ENCODE measurements around the gene UPB1. TPM values are rescaled to one million over a fixed set of nuclear protein-coding genes. Genes with fewer than 3 reads are reported as not detected.
"Not testable (repeated sequence)": the region's sequence is repeated elsewhere in the genome, so short reads cannot be mapped to it uniquely, and the experiment has no call there.

The UPB1 gene
- polyA plus RNA-seq, 4 donors, result 0.52 to 1.5 (median 0.85) TPM

DNA sequence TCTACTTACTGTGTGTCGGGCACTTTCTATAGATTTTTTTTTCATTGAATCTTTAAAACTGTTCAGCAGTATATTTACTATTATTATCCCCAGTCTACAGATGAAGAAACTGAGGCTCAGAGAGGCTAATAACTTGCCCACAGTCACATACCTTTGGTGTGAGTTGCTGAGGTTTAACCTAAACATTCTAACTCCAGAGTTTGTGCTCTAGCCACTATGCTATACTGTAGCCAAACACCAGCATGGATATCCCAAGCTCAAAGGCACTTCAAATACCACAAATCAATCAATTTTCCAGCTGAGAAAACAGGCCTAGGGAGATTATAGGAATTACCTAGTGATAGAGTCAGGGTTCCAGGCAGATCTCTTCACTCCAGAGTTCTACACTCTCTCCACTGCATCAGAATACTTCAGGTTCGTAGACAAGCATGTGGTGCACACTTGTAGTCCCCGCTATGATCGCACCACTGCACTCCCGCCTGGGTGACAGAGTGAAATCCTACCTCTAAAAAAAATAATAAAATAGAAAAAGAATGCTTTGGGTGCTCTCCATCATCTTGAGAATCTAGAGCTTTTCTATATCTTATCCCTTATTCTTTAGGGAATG lies 20.4 kb upstream of the UPB1 start:
- DNase-seq (ENCODE audit: low read depth in 4 of 4, low spot score in 2 of 4), result no peak

DNA sequence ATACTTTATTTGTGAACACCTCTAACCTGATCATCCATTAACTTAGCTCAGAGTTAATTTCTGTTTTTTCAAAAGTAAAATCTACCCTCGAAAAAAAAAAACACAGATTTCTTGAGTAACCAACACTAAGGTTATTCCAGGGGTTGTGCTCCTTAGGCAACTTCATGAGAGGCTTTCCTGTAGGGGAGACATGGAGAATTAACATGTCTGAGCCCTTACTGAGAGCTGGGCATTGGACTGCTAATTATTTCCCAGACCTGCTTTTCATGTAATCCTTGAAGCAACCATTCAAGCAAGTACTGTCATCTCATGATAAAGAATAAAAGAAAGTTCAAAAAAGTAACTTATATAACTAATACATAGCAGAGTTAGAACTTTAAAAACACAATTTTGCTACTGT lies 13.5 kb upstream of the UPB1 start:
- no peak for DNase-seq (ENCODE audit: low read depth in 4 of 4, low spot score in 2 of 4)

DNA sequence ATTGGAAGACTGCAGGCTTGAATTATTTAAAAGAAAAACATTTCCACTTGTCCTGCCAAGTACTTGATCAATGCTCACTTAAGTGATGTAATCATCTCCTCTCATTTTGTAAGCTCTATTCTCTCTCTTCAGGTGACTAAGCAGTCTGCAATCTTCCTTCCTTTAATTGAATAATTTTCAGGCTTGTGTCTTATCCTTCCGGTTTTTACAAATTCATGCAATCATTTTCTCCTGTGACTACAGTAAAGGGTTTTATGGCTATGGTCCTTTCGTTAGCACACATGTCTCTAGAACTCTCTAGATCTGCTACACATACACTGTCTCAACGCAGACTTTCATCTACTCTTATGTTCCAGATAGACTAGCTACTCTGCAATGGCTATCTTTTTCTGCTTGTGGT lies 12.6 kb upstream of the UPB1 start:
- DNase-seq (ENCODE audit: low read depth in 4 of 4, low spot score in 2 of 4), result no peak

DNA sequence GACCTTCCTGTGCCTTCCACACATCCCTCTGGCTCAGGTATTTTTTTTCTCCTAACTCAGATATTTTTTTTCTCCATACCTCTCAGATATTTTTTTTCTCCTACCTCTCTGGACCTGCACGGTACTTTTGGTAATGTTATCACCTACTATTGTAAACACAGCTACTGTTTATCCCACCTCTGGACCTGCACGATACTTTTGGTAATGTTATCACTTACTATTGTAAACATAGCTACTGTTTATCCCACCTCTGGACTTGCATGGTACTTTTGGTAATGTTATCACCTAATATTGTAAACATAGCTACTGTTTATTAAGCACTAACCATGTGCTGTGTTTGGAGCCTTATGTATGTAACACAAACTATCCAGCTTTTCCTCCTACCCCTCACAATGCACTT lies 12.1 kb upstream of the UPB1 start:
- DNase-seq (ENCODE audit: low read depth in 4 of 4, low spot score in 2 of 4), result no peak

DNA sequence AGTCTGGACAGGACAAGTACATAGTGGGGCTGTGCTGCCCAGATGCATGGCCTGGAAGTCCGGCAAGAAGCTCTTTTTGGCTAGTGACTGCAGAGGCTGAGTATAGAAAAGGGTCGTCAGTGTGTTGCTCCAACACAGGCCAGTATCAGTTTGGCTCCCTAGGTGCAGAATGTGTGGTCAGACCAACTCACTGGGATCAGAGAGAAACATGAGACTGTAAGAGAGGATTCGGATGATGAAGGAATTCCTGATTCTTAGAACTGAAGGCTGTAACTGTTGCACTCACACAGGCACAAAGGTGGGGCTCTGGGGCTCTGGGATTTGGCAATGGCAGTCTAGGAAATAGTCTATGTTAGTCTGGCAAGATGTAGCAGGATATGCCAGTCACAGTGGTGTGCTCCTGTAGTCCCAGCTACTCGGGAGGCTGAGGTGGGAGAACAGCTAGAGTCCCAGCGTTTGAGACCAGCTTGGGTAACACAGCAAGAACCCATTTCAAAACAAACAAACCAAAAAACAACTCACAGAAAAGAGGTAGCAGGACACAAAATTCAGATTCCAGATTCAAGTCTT lies 11.1 kb upstream of the UPB1 start:
- DNase-seq (ENCODE audit: low read depth in 4 of 4, low spot score in 2 of 4), result no peak

DNA sequence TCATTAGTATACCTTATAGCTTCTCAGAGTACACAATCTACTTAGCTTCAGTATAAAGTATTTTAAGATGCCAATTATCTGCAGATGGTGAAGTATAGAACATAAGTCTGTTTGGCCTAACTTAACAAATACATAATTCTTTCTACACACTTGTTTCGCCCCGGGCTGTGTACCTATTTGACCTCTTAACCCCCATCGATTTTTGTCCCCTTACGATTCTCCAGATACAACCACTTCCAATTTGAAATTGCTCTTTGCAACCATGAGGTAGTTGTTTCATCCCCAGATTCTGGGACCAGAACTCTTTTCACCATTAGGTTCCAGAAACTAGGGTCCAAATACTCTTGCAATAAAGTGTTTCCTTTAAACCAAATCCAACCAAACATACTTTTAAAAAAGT lies 10.0 kb upstream of the UPB1 start:
- no peak for DNase-seq (ENCODE audit: low read depth in 4 of 4, low spot score in 2 of 4)

DNA sequence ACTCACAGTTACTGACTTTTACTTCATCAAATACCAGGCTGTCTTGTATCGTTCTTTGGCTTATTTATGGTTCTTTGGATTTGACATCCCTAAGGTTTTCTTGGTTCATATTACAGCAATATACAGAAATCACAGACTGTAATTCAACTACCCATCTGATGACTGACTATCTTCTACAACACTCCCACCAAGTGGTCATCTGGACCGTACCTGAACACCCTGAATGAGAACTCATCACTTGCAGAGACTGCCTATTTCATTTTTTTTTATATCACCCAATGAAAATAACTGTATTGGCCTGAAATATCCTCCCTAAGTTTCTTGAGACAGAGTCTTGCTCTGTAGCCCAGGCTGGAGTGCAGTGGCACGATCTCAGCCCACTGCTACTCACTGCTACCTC lies 9.5 kb upstream of the UPB1 start:
- no peak for DNase-seq (ENCODE audit: low read depth in 4 of 4, low spot score in 2 of 4)

DNA sequence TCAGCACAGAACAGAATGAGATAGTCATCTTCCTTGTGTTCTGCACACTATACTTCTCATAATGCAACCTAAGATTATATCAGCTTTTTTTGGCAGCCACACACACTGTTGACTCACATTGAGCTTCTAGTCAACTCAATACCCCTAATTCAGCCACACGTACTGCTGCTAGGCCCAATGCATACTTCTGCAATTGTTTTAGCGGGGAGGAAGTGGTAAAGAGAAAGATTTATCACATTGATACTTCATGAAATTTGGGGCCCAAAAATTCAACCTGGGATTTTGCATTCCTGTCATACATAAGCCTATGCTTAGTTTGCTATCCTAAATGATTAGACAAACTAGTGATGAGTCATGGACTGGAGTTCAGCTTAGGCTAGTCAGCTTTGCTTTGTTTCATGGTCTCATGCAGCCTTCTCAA lies 8.6 kb upstream of the UPB1 start:
- no peak for DNase-seq (ENCODE audit: low read depth in 4 of 4, low spot score in 2 of 4)

DNA sequence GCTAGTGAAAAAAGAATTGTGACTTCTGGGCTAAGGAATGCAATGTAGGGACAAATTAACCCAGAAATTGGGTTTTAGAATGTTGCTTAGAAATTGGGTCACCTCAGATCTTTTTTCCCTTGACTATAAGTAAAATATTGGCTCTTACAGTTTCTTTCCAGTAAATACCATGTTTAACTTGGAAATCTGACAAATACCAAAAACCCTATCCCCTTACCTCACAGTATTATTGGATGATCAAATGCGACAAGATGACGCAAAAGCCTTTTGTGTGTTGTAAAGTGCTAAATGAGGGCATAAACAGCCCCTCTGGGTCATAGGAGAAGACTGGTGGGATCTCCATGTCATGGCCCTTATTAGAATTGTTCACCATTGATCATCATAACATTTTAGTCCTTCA lies 6.1 kb upstream of the UPB1 start:
- no peak for DNase-seq (ENCODE audit: low read depth in 4 of 4, low spot score in 2 of 4)

DNA sequence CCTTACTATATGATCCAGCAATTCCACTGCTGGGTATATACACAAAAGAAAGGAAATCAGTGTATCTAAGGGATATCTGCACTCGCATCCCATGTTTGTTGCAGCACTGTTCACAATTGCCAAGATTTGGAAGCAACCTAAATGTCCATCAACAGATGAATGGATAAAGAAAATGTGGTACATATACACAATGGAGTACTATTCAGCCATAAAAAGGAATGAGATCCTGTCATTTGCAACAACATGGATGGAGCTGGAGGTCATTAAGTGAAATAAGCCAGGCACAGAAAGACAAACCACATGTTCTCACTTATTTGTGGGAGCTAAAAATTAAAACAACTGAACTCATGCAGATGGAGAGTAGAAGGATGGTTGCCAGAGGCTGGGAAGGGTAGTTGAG lies 5.7 kb upstream of the UPB1 start:
- DNase-seq (ENCODE audit: low read depth in 4 of 4, low spot score in 2 of 4), result not testable (repeated sequence)

DNA sequence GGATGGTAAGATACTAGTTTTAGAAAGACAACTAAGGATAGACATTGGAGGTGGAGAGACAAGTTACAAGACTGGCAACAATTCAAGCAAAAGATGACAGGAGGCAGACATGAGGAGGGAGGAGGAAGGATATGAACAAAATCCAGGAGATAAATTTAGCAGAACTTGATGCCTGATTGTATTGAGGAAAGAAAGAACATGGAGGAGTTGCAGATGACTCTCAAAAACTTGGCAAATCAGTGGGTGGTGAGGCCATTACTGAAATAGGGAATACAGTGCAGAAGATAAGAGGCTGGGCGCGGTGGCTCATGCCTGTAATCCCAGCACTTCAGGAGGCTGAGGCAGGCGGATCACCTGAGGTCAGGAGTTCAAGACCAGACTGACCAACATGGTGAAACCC lies 2.7 kb upstream of the UPB1 start:
- DNase-seq (ENCODE audit: low read depth in 4 of 4, low spot score in 2 of 4), result no peak

DNA sequence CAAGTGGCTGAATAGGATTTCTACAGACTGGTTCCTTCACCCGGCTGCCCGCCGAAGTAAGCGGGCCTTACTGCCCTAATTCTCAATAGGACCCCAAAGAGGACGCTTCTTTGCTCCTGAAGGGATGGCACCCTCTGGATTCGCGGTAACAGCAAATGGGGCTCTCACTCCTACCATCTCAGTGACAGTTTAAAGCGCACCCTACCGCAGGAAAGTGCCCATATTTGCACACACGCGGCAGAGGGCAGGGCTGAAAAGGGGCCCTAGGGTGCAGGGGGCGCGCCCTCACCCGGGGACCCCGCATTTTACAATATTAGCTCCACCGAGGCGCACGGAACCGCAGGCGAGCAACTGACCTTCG lies 985 bp upstream of the UPB1 start:
- DNase-seq (ENCODE audit: low read depth in 4 of 4, low spot score in 2 of 4), result no peak

DNA sequence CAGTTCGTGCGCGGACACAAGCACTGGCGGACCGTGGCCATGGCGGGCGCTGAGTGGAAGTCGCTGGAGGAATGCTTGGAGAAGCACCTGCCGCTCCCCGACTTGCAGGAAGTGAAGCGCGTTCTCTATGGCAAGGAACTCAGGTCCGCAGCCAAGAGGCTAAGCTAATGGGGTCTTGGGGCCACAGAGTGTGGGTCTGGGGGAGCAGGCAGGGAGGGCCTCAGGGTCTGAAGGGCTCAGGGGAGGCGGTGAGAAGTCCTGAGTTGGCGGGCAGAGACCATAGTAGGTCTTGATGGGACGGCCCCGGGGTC lies 188 bp downstream of the UPB1 start:
- no peak for DNase-seq (ENCODE audit: low read depth in 4 of 4, low spot score in 2 of 4)

DNA sequence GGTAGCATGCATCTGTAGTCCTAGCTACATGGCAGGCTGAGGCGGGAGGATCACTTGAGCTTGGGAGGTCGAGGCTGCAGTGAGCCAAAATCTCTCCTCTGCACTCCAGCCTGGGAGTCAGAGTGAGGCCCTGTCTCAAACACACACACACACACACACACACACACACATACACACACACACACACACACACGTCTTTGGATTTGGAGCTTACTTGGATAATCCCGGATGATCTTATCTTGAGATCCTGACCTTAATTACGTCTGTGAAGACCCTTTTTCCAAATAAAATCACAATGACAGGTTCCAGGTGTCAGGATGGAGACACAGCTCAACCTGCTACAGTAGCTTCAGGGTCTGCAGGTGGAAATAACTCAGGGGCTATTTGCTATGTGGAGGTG lies 1.1 kb downstream of the UPB1 start:
- no peak for DNase-seq (ENCODE audit: low read depth in 4 of 4, low spot score in 2 of 4)

DNA sequence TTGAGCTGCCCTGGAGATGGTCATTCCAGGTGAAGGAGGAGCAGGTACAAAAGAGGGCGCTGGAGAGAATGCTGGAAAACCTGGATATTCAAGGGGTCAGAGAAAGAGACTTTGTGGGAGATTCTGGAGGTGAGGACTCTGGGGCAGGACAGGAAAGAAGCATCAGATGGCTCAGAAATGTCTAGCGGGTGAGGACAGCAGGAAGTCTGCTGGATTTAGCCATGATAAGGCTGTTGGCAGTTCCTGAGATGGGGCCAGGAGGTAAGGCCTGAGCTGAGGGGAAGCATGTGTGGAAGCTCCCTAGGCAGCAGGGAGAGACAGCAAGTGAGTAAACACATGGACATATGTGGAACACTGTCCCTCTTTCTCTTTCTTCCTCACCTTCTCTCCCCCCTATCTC lies 1.5 kb downstream of the UPB1 start:
- DNase-seq (ENCODE audit: low read depth in 4 of 4, low spot score in 2 of 4), result no peak

DNA sequence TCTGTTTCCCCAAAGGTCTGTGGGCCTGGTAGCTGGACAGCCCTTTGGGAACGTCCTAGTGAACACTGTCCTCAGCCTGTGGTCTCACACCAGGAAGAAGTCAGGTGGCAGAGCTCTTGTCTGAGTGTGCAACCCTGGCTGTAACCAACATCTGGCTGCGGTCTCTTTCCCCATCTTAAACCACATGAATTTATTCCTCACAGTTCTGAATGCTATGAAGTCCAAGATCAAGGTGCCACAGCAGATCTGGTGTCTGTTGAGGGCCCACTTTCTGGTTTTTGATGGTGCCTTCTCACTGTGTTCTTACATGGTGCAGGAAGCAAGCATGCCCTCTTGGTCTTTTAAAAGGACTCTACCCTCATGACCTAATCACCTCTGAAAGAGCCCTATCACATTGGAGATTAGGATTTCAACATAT lies 2.7 kb downstream of the UPB1 start:
- DNase-seq (ENCODE audit: low read depth in 4 of 4, low spot score in 2 of 4), result no peak

DNA sequence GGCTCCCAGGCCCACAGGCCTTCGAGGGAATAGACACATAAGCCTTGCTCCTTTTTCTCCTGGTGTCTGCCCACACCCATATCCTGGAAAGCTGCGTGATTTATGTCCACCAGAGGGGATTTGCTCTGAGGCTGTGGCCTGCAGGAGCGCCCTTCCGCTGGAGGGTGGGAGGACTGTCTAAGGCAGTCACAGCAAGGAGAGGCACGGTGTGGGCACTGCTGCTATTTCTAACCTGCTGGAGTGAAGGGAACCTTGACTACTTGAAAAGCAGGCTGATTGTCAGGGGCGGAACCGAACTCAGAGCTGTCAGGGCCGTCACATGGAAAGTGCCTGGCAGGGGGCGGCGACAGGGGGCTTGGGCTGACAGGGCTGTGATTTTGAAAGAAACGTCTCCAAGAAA lies 3.7 kb downstream of the UPB1 start:
- no peak for DNase-seq (ENCODE audit: low read depth in 4 of 4, low spot score in 2 of 4)

DNA sequence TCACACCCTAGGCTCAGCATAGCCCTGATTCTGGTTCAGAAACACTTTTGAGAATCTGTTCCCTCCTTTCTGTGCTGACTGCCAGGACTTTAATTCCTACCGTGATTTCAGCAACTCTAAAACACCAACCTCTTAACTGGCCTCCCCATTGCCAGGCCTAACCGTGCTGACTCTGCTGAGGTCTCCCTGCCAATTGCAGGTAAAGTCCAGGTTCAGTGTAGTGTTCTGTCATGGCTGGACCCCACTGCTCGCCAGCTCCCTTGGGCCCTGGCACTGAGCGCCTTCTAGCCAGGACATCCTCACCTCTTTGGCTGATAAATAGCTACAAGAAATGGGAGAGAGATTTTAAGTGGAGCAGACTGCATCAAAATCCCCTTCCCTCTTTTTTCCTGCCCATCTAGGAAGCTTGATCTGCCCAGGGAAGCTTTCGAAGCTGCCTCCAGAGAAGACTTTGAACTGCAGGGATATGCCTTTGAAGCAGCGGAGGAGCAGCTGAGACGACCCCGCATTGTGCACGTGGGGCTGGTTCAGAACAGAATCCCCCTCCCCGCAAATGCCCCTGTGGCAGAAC lies 4.7 kb downstream of the UPB1 start:
- no peak for DNase-seq (ENCODE audit: low read depth in 4 of 4, low spot score in 2 of 4)

DNA sequence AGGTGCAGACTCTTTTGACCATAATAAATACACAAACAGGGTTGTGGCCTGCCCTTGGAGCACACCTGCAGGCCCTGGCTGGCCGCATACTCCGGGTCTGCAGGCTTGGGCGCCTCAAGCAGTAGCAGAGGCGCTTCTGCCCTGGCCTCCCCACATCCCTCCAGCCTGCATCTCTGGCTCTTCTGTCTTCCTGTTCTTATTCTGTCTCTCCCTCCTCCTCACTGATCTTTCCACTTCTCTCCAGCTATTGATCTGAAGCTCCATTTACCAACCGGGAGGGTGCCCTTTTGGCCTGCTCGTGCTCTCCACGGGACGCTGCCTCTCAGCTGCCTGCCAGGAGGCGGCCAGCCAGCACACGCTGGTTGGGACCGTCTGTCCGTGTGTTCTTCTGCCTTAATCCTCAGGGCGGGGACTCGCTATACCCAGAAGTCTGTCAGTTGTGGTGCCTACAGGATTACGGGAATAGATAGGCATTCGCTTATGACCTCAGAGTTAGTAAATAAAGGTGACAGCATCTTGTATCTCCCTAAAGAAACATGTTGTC lies 5.2 kb downstream of the UPB1 start:
- no peak for DNase-seq (ENCODE audit: low read depth in 4 of 4, low spot score in 2 of 4)

DNA sequence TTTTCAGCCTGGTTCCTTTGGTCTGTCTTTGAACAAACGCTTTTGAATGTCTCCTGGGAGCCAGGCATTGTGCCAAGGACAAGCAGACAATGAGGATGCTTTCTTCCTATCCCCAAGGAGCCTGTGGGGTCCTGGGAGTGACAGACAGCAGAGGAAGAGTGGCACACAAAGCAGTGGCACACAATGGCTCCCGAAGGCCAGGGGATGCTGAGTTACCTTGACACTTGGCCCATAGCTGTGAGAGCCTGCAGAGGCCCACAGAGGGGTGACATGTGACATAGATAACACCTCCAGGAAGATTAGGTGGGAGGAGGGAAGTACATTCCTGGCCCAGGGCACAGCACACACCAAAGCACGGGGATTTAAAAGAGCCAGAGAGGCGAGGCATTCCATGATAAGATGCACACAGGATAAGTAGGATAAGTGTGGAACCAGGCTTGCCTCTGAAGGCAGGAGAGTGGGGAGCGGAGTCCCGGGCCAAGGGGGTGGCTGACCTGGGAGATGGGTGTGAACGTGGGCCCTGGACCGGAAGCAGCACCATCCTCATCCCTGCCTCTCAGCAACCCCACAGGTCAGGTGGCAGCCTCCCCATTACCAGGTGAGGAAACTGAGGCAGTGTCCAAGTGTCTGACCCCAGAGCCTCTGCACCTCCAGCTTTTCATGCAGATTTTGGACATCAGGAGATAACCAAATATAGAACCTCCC lies 6.3 kb downstream of the UPB1 start:
- DNase-seq (ENCODE audit: low read depth in 4 of 4, low spot score in 2 of 4), result no peak

DNA sequence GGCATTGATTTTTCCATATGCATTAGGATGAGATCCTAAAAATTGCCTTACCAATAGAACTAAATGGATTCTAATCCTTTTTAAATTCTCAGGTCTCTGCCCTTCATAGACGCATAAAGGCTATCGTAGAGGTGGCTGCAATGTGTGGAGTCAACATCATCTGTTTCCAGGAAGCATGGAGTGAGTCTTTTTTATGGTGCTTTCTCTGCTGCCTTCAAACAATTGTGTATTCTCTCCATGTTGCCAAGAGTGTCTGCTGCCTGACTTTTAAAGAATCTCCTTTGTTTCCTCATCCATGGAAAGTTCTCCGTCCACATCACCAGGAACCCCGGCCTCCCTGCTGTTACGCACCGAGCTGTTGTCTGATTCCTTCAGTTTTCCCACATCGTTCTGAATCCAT lies 6.9 kb downstream of the UPB1 start:
- no peak for DNase-seq (ENCODE audit: low read depth in 4 of 4, low spot score in 2 of 4)

DNA sequence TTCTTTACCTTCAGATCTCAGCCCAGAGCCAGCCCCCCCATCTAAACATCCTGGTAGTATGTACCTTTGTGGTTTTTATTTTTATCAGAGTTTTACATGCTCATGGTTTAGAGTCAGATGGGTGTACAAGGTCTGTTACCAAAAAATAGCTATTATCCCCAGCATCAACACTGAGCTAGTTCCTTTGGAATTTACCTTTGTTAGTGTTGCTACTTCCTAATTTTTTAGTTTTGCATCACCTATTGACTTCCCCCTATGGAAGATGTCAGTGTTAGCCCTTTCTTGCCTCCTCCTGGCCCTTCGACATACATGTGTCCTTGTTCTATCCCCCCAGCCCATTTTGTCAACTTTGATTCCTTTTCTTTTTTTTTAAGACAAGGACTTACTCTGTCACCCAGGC lies 7.4 kb downstream of the UPB1 start:
- DNase-seq (ENCODE audit: low read depth in 4 of 4, low spot score in 2 of 4), result no peak

Data from left renal cortex interstitium (tissue), 4 donors.